M059J (cell line): ENCODE results near the gene BCAR3. TPM values are rescaled to one million over a fixed set of nuclear protein-coding genes. Genes with fewer than 3 reads are reported as not detected.

Experiments used
- DNase-seq: peaks from one replicate; pipeline ENCODE4 v3.0.0-alpha.2; 2012; ENCODE audit warnings: low read depth
- total RNA-seq: library from RNA; depleted of rRNA; stranded (reverse); fragments of >200 nt; shearing (Covaris generic); gene quantifications from 2 replicates; pipeline ENCODE4 v1.2.3, GENCODE V29; 2014; rRNA removed

The BCAR3 gene
- total RNA-seq, result 52.4 and 72.2 TPM in 2 replicates

DNA sequence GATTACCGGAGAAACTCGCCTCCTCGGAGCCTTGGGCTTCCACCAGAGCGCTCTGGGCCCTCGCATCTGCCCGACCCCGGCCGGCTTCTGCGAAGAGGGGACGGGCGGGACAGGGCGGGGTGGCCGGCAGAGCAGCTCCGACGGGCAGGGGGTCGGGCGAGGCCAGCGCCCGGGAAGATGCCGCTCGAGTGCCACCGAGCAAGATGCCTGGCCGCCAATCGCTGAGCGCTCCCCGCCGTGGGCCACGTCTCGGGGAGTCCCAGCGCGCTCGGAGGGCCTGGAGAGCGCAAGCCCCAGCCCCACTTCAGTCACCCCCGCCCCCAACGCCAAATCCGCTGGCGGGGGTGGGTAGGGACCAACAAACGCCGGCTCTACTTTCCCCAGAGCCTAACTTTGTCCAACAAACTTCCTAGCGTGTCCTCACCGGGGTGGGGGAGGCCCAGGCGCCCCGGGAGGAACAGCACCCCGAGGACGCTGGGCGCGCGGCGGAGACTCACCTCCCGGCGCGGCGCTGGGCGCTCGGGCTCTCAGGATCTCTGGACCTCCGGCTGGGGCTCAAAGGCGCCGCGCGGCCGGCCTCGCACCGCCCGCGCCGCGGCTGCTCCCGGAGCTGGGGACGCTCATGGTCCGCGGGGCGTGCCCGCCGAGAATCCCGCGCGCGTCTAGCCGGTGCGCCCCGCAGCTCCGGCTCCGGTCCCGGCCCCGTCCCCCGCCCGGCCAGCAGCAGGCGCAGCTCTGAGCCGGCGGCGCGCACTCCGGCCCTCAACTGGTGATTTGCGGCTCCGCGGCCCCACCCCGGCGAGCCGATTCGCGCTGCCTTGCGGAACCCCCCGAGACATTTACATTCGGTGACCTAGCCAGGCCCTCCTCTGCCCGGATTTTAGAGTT is at the start of gene BCAR3:
Gene BCAR3, minus strand, starts transcription at position 737 of the 888 bp plus-strand sequence. CDS start 6,907 bp downstream, outside the sequence.
- peak; percentile 84 for DNase-seq

GRCh38 chr1:93730621-93731020 is 49.0 kb upstream of the BCAR3 start:
- no peak for DNase-seq

GRCh38 chr1:93729906-93730305 is 48.3 kb upstream of the BCAR3 start:
- DNase-seq, result no peak

- no peak for DNase-seq
Measured at GRCh38 chr1:93729502-93729901, 47.9 kb upstream of the BCAR3 start.

DNA sequence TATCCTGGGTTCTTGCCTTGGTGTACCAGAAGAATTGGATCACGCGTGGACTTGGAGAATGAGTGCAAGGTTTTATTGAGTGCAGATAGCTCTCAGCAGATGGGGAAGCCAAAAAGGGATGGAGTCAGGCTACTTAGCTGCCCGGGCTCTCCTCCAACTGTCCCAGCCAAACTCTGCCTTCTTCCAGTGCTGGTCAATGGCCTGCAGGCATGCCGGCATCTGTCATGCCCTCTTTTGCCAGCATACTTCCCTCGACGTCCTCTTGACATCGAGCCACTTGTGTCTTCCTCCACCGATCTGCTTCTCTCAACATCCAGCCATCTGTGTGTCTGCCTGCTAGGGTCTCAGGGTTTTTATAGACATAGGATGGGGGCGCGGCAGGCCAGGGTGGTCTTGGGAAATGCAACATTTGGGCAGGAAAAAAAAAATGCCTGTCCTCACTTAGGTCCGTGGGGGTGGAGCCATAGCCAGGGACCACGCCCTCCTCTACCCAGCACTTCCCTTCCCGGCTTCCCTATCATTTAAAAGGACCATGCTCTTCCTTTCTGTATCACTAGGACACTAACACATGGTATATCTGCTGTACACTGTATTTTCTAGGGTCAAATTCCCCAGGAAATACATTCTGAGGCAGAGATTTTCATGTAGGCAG is 47.0 kb upstream of the BCAR3 start:
- DNase-seq, result no peak

DNA sequence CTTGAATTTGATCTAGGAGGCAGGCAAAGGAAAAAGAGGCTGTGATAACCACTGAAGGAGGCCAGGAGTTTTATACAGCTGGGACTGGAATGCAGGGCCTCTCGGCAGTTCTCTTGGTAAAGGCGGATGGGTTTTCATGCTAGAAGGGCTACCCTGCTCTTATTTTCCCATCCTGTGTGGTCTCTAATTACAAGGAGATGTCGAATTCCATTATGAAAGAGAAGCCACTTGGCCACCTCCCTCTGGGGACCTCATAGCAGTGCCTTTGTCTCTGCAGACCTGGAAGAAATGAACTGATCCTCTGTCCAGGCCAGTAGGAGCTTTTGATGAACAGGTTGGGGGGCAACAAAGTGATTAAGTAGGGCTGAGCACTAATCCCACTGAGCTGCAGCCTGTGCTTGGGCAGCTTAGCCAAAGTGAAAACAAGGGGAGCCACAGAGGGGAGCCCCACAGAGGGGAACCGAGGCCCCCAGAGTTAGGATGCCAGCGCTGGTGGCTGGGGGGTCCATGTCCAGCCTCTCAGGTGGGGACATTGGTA is 42.2 kb upstream of the BCAR3 start:
- DNase-seq, result no peak

GRCh38 chr1:93723110-93723509 is 41.5 kb upstream of the BCAR3 start:
- DNase-seq, result peak; percentile 63

GRCh38 chr1:93722081-93723031 is 40.7 kb upstream of the BCAR3 start:
- peak; percentile 59 for DNase-seq

- no peak for DNase-seq
Measured at GRCh38 chr1:93720956-93721626, 39.5 kb upstream of the BCAR3 start.

DNA sequence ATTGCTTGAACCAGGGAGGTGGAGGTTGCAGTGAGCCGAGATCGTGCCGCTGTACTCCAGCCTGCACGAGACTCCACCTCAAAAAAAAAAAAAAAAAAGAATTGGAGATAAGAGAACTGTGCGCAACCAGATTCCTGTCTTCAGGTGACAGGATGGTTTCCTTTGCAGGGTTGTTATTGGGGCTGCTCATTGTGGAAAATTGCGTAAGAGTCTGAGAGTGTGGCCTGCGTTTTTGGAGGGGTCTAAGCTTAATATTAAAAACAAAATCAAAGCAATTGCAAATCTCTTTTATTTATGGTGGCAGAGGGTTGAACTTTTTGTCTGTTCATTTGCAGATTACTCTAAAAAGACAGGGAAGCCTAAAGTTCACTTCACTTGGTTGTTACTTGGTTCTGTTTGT is 36.0 kb upstream of the BCAR3 start:
- DNase-seq, result no peak

GRCh38 chr1:93716941-93717368 is 35.3 kb upstream of the BCAR3 start:
- peak; percentile 76 for DNase-seq

- DNase-seq, result no peak
Measured at GRCh38 chr1:93716163-93716562, 34.5 kb upstream of the BCAR3 start.

DNA sequence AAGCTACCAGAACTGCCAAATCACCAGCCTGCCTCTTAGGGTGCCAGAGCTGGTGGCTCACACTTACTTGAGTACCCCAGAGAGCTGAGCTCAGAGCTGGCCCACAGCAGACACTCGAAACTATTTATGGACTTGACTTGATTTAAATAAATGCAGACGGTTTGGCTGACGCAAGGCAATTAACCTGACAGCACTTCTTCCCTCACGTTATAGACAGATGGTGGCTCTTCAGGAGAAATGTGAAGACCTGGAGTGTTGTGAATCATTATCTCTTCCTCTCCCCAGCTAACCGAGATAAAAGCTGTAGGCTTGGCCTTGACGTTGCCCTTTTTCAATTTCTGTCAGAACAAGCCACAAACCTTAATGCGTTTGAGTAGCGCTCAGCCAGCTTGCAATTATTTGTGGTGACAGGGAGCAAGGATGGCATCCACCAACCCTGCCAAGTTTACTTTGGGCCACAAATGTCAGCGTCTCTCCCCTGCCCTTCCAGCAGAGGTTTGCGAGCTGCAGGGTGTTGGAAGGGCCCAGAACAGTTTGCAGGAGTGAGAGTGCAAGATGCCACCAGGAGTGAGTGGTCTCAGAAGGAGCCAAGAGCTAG is 34.0 kb upstream of the BCAR3 start:
- peak; percentile 81 for DNase-seq

DNA sequence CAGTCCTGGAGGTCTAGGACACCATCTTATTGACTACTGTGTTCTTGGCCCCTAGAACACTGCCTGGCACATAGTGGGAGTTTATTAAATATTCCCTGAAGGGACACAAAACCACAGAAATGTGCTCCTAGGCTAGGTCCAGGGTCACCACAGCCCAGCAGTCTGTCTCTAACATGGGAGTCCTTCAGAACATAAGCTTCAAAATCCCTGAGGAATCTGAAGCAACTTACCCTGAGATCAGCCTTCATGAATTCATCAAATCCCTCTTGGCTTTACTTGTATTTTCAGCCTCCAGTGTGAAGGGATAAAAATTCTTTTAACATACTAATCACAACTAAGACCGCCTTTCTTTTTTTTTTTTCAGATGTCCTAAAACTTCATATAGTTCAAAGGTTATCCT is 32.7 kb upstream of the BCAR3 start:
- DNase-seq, result no peak

DNA sequence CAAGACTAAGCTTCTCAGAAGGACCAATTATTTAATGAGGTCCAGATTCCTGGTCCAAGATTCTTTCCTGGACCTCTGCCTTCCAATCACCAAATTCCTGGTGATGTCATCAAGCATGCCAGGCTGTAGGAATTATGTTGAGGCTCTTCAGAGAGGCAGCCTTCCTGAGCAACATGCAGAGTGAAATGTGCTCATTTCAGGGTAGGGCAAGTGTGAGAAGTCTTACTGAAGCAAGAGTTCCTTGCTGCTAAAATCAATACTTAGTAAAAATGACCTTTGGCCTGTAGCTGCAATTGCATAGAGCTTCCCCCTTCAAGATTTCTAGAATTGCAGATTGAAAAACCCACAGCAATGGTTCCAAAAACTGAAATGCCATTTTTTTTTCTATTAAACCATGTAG is 31.7 kb upstream of the BCAR3 start:
- DNase-seq, result no peak

- no peak for DNase-seq
Measured at GRCh38 chr1:93712741-93713140, 31.1 kb upstream of the BCAR3 start.

DNA sequence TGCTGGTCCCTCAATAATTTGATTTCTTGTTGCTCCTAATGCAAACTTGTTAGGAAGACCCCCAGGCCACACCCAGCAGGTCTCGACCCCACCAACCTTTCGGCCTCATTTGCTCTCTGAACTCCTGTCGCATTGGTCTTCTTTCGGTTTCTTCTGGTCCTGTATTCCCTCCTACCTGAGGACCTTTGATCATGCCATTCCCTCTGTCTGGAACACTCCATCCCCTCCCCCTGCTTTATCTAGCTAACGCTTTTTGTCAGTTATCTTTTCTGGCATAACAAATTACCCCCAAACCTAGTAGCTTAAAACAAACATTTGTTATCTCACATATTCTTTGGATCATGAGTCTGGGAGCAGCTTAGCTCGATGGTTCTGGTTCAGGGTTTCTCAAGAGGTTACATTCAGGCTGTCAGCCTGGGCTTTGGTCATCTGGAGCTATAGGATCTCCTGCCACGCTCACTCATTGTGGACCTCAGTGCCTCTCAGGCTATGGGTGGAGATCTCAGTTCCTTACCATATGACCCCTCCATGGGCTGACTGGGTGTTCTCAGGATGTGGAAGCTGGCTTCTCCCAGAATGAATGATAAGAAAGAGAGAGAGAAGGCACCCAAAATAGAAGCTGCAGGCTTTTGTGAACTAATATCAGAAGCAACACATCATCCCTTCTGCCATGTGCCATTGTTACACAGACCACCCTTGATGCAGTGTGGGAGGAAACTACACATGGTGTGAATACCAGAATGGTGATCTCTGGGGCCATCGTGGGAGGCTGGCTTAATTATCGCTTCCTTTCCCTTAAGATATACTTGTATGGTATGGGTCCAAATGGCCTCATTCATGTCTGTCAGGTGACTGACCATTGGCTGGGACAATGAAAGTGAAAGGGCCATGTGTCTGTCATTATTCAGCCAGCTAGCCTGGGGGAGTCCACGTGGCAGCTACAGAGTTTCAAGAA is 29.1 kb upstream of the BCAR3 start:
- no peak for DNase-seq

DNA sequence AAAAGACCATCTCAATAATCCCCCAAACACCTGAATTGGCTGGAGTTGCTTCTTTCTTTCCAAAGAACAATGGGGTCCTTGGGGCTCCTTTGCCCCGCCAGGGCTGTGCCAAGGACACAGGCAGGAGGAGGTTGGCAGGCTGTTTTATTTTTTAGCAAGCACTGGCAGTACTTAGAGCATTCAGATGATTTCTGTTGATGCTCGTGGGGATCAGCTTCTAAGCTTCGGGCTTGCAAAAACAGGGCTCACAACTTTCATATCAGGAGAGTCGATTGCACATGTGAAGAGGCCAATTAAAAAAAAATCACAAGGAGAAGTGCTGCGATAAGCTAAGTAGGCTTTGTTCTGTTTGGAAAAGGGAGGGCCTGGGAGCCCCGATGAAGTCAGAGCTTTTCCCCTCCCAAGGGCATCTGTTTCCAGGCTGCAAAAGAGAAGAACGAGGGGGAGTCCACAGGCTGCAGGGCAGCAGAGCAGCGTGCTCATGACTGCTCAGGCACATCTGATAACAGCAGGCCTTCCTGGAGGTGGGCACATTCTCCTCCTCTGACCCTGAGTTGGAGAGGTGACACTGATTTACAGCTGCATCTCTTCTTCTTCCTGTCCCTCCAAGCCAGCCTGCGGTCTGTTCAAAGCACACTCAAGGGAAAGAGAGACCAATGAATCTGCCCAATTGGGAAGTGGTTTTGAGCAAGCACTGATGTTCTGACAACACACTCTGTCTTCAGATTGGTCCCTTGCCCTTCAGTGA is 27.3 kb upstream of the BCAR3 start:
- peak; percentile 22 for DNase-seq

DNA sequence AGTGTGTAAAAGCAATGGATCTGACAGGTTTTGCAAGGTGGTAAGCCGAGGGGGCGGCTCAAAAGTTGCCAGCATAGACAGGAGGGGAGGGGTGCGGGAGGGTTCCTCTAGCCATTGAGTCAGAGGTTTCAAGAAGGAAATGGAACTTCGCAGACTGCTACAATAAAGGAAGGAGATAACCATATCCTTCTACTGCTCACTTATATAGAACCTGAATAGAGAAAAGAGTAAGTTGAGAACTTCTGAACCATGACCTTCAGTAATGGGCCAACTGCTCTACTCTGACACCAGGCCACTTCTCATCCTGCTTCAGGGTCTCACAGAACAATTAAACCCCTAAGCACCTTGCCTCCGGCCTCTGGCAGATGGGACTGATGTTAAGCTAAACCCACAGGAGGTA is 26.3 kb upstream of the BCAR3 start:
- no peak for DNase-seq
